NCI-H510A treated with DMSO at 0.1 percent for 48 hours (cell line): ENCODE measurements around the gene CABP2.
"Not testable (repeated sequence)": the region's sequence is repeated elsewhere in the genome, so short reads cannot be mapped to it uniquely, and the experiment has no call there.

Experiments used
- DNase-seq: peaks from one replicate; lab custom pipeline; 2025; lab: John Stamatoyannopoulos, UW

CABP2 gene

GRCh38 chr11:67538823-67539505 is 15.7 kb upstream of the CABP2 start:
- no peak for DNase-seq

DNA sequence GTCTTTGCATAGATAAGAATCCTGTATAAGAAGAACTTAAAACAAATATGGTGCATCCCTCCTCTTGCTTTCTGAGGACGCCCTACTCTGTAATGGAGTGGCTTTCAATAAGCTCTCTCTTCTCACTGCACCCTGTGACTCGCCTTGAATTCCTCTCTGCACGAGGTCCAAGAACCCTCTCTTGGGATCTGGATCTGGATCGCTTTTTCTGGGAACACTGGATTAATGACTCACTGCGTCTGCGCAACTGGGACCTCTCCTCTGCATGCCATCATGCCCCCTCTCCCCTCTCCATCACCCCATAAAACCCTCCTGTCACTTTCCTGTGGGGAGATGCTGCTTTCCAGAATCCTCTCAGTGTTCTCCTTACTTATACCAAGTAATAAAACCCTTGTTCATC is 15.1 kb upstream of the CABP2 start:
- DNase-seq = no peak

DNA sequence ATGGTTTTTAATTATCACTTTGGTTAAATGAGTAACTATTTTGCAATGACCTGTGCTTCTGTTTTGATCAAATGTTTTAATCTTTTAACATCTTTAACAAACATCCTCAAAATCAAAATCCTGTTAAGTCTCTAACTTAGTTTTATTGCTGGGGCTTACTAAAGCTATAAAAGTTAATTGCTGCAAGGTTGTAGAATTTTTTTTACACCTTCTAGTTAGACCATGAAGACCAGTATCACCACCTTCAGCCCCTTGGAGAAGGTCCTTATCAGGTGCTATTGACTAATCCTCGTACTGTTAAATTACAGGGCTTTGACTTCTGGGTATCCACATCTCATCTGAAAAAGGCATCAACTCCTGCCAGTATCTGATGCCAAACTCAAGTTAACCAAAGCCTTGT is 12.3 kb upstream of the CABP2 start:
- DNase-seq = no peak

DNA sequence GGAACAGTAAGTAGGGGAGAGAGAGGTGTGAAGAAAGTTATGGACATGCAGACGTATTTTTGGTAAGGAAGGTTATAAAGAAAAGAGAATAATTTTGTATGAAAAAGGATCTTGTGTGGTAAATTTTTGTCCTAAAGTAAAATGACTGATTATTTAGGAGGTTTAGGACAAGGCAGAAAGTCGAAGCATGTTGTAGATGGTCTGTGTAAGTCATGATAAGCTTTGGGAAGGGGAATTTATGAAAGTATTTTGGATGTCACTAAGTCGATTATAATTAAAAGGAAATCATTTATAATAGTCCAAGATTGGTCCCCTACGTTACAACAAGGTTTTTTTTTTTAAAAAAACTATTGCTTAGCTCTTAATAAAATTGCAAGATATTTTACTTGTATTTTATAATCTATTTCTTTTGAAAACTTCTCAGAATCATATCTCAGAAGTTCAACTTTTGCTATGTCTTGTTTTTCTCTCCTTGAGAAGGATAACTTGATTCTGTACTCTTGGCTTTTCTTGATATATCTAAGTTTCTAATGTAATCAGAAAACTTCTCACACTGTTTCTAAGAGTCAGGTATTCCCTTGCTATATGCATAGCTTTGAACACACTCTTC is 10.9 kb upstream of the CABP2 start:
- DNase-seq = no peak

- DNase-seq = no peak
These were observed 9.6 kb upstream of the CABP2 start for GRCh38 chr11:67532889-67533288.

DNA sequence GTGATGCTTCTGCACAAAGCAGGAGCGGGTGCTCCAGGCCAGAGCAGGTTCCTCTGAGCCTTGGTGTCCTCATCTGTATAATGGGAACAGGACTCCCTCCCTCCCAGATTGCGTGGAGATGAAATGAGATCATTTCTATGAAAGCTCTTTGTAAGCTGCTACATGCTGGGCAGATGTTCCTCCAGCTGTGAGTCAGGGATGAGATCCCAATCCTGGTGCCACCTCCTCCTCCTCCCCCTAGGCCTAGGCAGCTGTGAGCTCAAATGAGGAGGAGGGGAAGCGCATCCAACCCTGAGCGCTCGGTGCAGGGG is 7.0 kb upstream of the CABP2 start:
- no peak for DNase-seq

- DNase-seq = no peak
These were observed 5.1 kb upstream of the CABP2 start for GRCh38 chr11:67528376-67528775.

DNA sequence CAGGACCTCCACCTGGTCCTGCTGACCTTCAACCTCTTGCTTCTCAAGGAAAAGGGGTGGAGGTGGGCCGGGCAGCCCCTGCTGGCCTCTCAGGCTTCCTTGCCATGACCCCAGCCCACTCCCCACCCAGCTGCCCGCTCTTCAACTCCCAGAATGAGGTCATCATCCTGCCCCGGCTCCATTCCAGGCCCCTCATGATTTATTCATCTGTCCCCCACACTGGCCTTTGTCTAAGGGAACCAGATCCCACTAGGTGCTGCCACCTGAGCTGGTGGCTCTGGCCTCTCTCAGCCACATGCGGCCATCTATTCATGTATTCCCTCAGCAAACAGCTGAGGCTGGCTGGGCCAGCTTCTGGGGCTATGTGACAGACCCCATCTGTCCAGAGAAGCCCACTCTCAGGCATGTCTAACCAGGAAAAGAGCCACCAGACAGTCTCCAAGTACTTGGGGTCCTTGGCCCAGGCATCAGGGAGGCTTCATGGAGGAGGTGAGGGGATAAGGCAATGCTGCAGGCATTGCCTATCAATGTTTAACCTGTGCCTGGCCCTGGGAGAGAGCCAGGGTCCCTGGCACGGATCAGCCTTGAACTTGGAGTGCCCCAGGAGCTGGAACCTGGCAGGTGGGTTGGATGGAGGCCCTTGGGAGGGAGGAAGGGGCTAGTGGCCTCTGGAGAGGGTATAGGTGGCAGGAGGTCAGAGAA is 2.2 kb upstream of the CABP2 start:
- DNase-seq = no peak

DNA sequence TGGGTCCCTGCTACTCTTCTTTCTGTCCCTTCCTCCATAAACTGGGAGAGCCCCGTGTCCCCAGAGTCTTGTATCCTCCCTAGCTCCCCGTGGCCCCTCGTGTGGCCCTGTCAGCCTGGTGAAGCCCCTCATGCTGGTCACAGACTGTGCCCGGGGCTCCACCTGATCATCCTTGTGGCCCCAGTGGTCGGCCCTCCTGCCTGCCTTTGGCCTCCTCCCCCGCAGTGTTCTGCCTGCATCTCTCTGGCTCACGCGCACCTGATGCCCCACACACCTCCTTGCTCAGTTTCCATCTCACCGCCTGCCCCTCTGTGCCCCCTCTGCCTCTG is 1.2 kb upstream of the CABP2 start:
- no peak for DNase-seq

DNA sequence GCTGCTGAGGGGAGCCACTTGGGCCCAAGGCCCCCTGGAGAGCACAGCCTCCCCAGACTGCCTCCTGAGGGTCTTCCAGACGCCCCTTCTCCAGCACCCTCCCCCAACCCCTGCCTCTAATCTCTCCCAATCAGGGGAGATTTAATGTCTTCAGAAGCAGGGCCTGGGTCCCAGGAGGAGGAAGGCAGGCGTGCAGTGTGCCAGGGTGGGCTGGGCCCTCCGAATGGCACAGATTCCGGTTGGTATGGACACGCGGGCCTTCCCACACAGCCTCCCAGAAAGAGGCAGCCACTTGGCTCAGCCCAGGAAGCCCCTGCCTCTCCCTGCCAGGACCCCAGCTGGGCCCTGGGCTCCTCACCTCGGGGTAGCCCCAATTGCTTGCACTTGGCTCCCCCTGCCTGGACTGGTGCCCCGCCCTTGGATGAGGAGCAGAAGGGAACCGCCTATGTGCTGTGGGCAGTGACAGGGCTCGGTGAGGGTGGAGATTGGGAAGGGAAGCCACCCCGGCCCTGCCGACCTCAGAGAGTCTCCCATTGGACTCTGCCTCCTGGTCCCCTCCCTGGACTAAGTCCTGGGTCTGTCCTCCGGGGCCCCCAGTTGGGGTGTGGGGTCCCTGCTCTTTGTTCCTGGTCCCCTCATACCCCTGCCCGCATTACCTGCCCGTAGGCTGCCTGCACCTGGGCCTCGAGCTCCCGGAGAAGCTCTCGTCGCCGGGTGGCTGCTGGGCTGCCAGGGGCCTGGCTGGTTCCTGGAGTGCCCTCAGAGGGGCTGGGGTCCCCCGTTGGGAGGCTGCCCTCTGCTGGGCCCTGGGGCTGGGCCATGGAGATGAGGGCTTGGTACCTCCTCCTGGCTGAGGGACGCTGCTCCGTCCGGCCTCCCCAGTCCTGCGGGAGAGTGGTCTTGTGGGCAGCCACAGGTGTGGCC is 572 bp upstream of the CABP2 start:
- DNase-seq = no peak

GRCh38 chr11:67522338-67522737 is 908 bp downstream of the CABP2 start:
- no peak for DNase-seq

GRCh38 chr11:67521924-67522323 is 1.3 kb downstream of the CABP2 start:
- DNase-seq = no peak

DNA sequence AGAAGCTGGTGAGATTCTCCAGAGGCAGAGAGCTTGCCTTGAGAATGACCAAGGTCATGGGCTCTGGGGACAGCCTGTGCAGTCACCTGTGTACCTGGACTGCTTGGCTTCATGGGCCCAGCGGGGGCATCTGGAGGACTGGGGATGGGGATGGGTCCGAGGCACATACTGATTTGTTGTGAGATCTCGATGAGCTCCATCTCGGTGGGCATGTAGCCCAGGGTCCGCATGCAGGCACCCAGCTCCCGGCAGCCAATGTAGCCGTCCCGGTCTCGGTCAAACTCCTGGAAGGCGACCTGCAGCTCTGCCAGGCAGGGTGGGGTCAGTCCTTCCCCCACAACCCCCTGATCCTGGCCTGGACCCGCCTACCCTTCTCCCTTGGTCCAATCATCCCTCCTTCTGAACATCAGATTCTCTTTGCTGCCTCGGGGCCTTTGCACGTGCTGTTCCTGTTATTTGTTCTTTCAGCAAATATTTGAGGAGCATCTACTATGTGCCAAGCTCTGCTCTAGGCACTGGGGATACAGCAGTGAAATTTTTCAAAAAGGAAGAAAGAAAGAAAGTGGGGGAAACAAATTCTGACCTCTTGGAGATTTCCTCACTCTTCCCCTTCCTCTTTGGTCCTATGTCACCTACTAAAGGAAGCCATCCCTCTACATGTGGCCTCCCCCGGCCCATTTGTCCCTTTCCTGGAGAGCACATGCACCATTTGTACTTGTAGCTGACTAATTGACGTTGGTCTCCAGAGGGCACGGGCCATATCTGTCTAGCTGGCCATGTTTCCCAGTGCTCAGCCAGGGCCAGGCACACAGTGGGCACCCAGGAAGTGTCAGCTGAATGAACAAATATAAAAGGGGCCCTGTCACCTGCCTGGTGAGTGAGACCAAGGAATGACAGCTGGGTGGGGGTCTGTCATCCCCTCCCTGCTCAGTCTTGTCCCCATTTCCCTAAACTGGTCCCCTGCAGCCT is 2.1 kb downstream of the CABP2 start:
- DNase-seq = no peak

- no peak for DNase-seq
These were observed 3.5 kb downstream of the CABP2 start for GRCh38 chr11:67519726-67520125.

GRCh38 chr11:67517784-67518552 is 5.3 kb downstream of the CABP2 start:
- DNase-seq = no peak

- no peak for DNase-seq
These were observed 6.4 kb downstream of the CABP2 start for GRCh38 chr11:67516806-67517205.

DNA sequence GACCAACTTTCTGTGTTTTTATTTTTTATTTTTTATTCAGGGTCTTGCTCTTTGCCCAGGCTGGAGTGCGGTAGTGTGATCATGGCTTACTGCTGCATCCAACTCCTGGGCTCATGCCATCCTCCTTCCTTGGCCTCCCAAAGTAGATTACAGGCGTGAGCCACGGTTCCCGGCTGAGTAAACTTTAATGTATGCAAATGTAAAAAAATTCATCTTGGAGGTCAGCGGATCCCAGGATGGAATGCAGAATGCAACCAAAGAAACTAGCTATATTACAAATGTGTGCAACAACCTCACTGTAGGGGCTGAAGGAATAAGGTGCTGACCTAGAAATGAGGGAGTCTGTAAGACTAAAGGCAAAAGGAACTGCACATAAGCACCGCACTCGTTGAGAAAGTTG is 9.1 kb downstream of the CABP2 start:
- DNase-seq = no peak

- DNase-seq = not testable (repeated sequence)
These were observed 11.7 kb downstream of the CABP2 start for GRCh38 chr11:67511558-67511957.

- no peak for DNase-seq
These were observed 13.3 kb downstream of the CABP2 start for GRCh38 chr11:67510023-67510345.

- DNase-seq = peak; percentile 97
These were observed 14.6 kb downstream of the CABP2 start for GRCh38 chr11:67508486-67509121.
